GM18502 (cell line): ENCODE data around the gene ACBD6.

Experiments used
- ATAC-seq: cut with Tn5 transposase; IDR thresholded peaks from one replicate; pipeline ENCODE4 v1.9.1; 2021; ENCODE audit warnings: mild to moderate bottlenecking; ENCODE audit not compliant: unreplicated experiment, poor library complexity

Gene ACBD6

GRCh38 chr1:180261524-180262155, 240.7 kb downstream of the ACBD6 start:
- no peak for ATAC-seq

- no peak for ATAC-seq
These were observed 241.3 kb downstream of the ACBD6 start for GRCh38 chr1:180261030-180261429.

- no peak for ATAC-seq
These were observed 241.8 kb downstream of the ACBD6 start for GRCh38 chr1:180260541-180260940.

- no peak for ATAC-seq
These were observed 242.7 kb downstream of the ACBD6 start for GRCh38 chr1:180259431-180260338.

GRCh38 chr1:180258935-180259334, 243.4 kb downstream of the ACBD6 start:
- no peak for ATAC-seq

- no peak for ATAC-seq
These were observed 244.1 kb downstream of the ACBD6 start for GRCh38 chr1:180258290-180258689.

- no peak for ATAC-seq
These were observed 244.9 kb downstream of the ACBD6 start for GRCh38 chr1:180257486-180257885.

GRCh38 chr1:180257028-180257386, 245.4 kb downstream of the ACBD6 start:
- no peak for ATAC-seq

- ATAC-seq = no peak
These were observed 245.9 kb downstream of the ACBD6 start for GRCh38 chr1:180256341-180257027.

GRCh38 chr1:180255536-180256340, 246.6 kb downstream of the ACBD6 start:
- ATAC-seq = no peak

- ATAC-seq = no peak
These were observed 247.5 kb downstream of the ACBD6 start for GRCh38 chr1:180254854-180255253.

GRCh38 chr1:180254496-180254819, 247.9 kb downstream of the ACBD6 start:
- no peak for ATAC-seq

- no peak for ATAC-seq
These were observed 248.5 kb downstream of the ACBD6 start for GRCh38 chr1:180253585-180254495.

- ATAC-seq = no peak
These were observed 249.5 kb downstream of the ACBD6 start for GRCh38 chr1:180252638-180253536.

- no peak for ATAC-seq
These were observed 250.7 kb downstream of the ACBD6 start for GRCh38 chr1:180251526-180252305.

- ATAC-seq = no peak
These were observed 251.4 kb downstream of the ACBD6 start for GRCh38 chr1:180250883-180251509.

GRCh38 chr1:180250499-180250770, 251.9 kb downstream of the ACBD6 start:
- no peak for ATAC-seq
